Suprapubic skin (tissue), 3 donors: ENCODE data around the gene NRCAM.

Experiments
- CTCF ChIP-seq, 2 donors: fragments of 200-600 bp in 1 of 2; fragments of 450-650 bp in 1 of 2; sonication (generic) in 1 of 2; IDR thresholded peaks; one replicate each; pipeline ENCODE4 v1.5.1; 2016 to 2019; ENCODE audit warnings: antibody characterized with exemption in 2 of 2, mild to moderate bottlenecking in 1 of 2, moderate library complexity in 1 of 2
- POLR2AphosphoS5 ChIP-seq, 3 donors: sonication (generic); formaldehyde crosslinking; IDR thresholded peaks; one replicate each; pipeline ENCODE4 v1.6.1; 2017; ENCODE audit warnings: antibody characterized with exemption in 3 of 3

- no peak for TF ChIP-seq CTCF (IDR thresholded peaks at IDR 0.05)
- no peak for TF ChIP-seq POLR2AphosphoS5 (IDR thresholded peaks at IDR 0.05)
These were observed 1.9 kb downstream of the NRCAM start for GRCh38 chr7:108454317-108454673.
